8988T (cell line): ENCODE measurements around the gene PLCL2.
"Not testable (repeated sequence)": the region's sequence is repeated elsewhere in the genome, so short reads cannot be mapped to it uniquely, and the experiment has no call there.

Source experiments
- DNase-seq: peaks from one replicate; pipeline ENCODE4 v3.0.0; 2011

PLCL2 gene

DNA sequence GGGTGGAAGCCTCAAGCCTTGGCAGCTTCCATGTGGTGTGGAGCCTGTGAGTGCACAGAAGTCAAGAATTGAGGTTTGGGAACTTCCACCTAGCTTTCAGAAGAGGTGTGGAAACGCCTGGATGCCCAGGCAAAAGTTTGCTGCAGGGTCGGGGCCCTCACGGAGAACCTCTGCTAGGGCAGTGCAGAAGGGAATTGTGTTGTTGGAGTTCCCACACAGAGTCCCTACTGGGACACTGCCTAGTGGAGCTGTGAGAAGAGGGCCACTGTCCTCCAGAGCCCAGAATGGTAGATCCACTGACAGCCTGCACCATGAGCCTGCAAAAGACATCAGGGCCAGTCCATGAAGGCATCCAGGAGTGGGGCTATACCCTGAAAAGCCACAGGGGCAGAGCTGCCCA is 243.9 kb downstream of the PLCL2 start:
- DNase-seq = not testable (repeated sequence)

DNA sequence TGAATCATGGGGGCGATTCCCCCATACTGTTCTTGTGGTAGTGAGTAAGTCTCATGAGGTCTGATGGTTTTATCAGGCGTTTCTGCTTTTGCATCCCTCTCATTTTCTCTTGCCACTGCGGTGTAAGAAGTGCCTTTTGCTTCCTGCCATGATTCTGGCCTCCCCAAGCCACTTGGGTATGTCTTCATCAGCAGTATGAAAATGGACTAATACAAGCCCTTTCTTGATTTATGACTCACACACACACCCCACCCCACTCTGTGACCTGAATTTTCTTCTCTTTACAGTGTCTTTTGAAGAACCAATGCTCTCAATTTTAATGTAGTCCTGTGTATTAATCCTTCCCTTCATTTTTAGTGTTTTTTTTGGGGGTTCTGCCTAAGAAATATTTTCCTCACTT is 244.8 kb downstream of the PLCL2 start:
- no peak for DNase-seq

DNA sequence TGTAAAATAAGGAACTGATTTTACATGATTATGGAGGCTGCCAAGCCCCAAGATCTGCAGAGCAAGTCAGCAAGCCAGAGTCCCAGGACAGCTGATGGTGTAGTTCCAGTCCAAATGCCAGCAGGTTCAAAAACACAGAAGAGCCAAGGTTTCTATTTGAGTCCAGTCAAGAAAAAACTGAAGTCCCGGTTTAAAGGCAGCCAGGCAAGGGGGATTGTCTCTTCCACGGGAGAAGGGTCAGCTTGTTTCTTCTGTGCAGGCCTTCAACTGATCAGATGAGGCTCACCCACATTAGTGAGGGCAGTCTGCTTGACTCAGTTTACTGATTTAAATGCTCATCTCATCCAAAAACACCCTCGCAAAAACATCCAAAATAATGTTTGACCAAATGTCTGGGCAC is 246.2 kb downstream of the PLCL2 start:
- no peak for DNase-seq

DNA sequence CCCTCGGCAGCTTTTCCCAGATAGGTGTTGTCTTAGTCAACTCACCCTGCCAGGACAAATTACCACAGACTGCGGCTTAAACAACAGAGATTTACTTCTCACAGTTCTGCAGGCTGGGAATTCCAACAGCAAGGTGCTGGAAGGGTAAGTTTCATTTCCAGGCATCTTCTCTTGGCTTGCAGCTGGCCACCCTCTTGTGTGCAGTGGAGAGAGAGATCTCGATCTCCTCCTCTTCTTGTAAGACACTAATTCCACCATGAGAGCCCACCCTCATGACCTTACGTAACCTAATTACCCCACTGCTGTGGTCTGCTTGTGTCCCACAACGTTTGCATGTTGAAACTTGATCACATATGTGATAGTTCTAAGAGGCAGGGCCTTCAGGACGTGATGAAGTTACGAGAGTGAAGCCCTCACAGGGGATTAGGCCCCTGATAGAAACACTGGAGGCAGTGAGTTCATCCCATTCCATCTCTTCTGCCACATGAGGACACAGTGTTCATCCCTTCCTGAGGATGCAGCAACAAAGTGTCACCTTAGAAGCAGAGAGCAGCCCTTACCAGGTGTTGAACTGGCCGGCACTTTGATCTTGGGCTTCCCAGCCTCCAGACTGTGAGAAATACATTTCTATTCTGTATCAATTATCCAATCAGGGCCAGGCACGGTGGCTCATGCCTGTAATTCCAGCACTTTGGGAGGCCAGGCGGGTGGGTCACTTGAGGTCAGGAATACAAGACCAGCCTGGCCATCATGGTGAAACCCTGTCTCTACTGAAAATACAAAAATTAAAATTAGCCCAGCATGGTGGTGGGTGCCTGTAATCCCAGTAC is 247.7 kb downstream of the PLCL2 start:
- DNase-seq = no peak

DNA sequence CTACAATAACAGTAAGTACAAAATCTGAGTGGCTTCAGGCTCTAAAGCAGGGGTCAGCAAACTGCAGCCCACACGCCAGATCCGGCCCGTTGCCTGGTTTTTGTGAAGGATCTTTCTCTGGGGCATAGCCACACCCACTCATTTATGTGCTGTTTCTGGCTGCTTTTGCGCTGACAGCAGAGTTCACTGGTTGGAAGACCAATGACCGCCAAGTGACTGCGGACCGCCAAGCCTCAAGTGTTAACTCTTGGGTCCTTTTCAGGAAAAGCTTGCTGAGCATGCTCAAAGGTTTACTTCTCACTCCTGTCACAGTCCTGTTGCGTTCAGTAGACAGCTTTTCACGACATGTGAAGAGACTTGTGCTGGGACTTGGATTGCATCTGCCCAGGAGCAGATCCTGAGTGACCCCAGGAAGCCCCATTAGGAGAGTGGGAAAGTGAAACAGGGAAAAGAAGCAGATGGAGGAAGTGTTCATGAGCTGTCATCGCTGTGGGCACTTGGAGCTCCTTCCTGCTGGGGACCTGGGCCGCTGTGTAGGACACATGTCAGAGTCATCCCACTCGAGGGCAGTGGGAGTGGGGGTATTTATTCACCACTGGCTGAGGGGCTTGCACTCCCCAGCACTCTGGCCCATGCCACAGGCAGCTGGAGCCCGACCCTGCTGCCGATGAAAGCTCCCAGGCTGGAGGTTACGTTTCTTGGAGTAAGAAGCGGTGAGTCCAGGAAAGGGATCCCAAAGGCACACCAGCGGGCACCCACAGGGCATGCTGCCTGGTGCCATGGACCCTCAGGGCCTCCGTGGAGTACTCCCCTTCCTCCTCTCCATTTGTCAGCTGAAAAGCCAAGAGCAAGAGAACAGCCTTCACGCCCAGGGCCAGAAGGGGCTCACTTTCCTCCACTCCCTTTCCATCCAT is 249.1 kb downstream of the PLCL2 start:
- no peak for DNase-seq

DNA sequence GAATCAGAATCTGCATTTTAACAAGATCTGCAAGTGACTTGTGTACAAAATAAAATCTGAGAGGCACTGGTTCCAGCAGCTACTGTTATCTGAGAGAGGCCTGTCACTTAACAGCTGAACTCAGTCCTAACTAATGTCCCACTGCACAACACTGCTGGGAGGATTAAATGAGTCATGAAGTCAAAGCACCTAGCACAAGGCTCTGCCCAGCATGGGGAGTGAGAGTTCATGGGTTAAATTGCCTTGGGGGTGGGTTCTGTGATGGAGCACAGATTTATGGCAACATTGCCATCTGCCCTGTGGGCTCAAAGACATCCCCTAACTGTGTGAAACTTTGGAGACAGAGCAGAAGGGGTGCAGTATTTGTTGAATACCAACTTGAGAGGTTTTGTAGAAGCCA is 250.9 kb downstream of the PLCL2 start:
- DNase-seq = no peak

DNA sequence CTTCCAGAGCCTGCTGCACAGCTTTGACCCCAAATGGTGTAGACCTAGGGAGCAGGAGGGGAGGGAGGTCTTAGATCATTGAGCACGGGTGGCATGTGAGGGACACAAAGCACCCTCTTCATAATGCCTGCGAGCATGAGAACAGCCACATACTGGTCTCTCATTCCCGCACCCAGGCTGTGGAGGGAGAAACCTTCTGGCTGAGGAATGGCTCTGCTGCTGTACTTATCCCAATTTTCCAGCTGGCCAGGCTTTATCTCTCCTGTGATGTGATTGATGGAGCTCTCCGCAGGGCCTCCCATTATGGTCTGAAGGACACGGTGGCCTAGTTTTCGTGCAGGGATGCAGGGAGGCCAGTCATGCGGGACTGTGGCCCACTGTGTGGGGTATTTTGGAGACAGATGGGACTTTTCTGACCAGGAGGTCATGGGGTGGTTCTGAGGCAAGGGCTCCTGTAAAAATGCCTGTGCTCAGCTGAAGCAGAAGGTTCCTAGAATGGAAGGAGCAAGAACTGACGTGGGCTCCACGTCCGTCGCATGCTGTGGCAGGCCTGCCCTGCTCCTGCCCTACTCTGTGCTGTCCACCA is 251.5 kb downstream of the PLCL2 start:
- DNase-seq = no peak

DNA sequence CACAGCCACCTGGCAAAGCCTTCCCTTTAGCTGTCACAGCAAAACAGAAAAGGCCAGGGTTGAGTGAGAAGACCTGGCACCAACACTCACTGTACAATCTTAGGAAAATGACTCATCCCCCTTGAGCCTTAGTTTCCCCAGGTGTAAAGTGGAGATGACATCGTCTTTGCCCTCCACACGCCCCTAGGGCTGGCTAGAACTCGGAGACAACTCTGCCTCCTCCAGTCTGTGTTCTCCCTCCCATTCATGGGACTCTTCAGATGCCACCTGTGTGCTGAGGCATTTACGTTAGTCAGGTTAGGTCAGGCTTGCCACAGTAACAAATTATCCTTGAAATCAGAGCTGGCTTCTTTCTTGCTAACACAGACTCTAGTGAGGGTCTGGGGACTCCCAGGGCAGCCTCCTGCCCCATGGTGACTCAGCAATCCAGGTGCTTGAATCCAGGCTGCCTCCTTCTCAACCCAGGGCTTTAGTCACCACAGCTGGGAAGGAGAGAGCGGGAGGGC is 252.6 kb downstream of the PLCL2 start:
- DNase-seq = no peak

DNA sequence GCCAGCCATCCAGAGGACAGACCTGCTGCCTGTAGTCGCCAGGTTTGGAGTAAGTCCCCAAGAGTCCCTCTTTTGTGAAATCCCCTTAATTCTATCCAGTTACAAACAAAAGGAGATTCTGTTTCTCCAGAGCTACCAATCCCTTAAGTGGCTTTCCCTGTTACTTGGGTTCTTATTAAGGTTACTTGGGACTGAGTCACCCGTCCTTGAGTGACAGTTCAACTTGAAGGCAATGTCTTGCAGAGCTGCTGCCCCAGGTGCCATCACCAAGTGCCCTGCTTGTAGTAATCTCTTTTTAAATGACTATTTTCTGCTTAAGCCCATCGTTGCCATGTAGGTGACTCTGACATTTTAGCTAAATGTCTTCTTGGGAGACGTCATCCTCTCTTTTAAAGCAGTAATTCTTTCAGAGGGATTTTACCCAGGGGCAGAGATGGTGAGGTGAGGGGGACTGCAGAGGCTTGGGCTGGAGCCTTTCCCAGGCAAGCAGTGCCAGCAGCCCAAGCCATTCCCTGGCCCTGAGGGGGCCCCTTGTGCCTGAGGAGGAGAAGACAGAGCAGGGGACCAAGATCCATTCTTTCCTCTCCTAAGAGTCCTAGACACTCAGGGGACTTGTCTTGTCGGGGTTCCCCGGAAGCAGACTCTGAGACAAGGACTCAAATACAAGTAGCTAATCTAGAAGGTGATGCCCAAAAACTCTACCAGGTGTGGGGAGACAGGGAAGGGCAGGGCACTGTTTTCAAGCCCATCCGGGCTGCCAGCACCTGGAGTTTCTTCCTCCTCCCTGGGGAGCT is 253.7 kb downstream of the PLCL2 start:
- DNase-seq = no peak
